Astrocyte (in vitro differentiated cells and primary cell): Measurements from ENCODE around the gene PLCL1. TPM values are rescaled to one million over a fixed set of nuclear protein-coding genes. Genes with fewer than 3 reads are reported as not detected.

Source experiments
- DNase-seq: peaks from one replicate; pipeline ENCODE4 v3.0.0-alpha.2; 2010; ENCODE audit warnings: low read depth
- FAIRE-seq: peaks from 2 replicates; lab custom pipeline; 2011; peaks lifted over from hg19 to GRCh38; lab: Jason Lieb, UNC
- H2AFZ ChIP-seq: 2 replicates; pipeline ENCODE4 v1.6.0; 2012; ENCODE audit warnings: low read depth, low read length, inconsistent platforms
- H3K27ac ChIP-seq: 2 replicates; pipeline ENCODE4 v1.5.1; 2011; ENCODE audit warnings: low read depth, low read length, inconsistent platforms
- H3K27me3 ChIP-seq: 2 replicates; pipeline ENCODE4 v1.6.0; 2011; ENCODE audit warnings: low read length, inconsistent platforms; ENCODE audit not compliant: insufficient read depth
- H3K36me3 ChIP-seq: 2 replicates; pipeline ENCODE4 v1.5.1; 2011; ENCODE audit warnings: low read length, inconsistent platforms; ENCODE audit not compliant: insufficient read depth
- H3K4me1 ChIP-seq: 2 replicates; pipeline ENCODE4 v1.5.1; 2011; ENCODE audit warnings: low read length, inconsistent platforms; ENCODE audit not compliant: insufficient read depth
- H3K4me2 ChIP-seq: 2 replicates; pipeline ENCODE4 v1.6.0; 2012; ENCODE audit warnings: low read length, inconsistent platforms
- H3K4me3 ChIP-seq: 2 replicates; pipeline ENCODE4 v1.5.1; 2011; ENCODE audit warnings: low read depth, mild to moderate bottlenecking, low read length, inconsistent platforms; ENCODE audit not compliant: insufficient read depth
- H3K79me2 ChIP-seq: 2 replicates; pipeline ENCODE4 v1.6.0; 2012; ENCODE audit warnings: mild to moderate bottlenecking, low read length, inconsistent platforms; ENCODE audit not compliant: insufficient read depth
- H3K9ac ChIP-seq: 2 replicates; pipeline ENCODE4 v1.6.0; 2012; ENCODE audit warnings: mild to moderate bottlenecking, low read length, inconsistent platforms
- H3K9me3 ChIP-seq: 2 replicates; pipeline ENCODE4 v1.5.1; 2012; ENCODE audit warnings: low read depth, mild to moderate bottlenecking, low read length, inconsistent platforms; ENCODE audit not compliant: insufficient read depth
- H4K20me1 ChIP-seq: 2 replicates; pipeline ENCODE4 v1.6.0; 2012; ENCODE audit warnings: low read length, inconsistent platforms; ENCODE audit not compliant: insufficient read depth
- H3K27ac Mint-ChIP-seq: one replicate; pipeline ENCODE4 v1.8.0; 2021; ENCODE audit warnings: mild to moderate bottlenecking, mixed read lengths; ENCODE audit not compliant: unreplicated experiment
- H3K27me3 Mint-ChIP-seq: one replicate; pipeline ENCODE4 v1.8.0; 2021; ENCODE audit warnings: low read depth, mixed read lengths; ENCODE audit not compliant: unreplicated experiment
- H3K36me3 Mint-ChIP-seq: one replicate; pipeline ENCODE4 v1.8.0; 2021; ENCODE audit warnings: low read depth, mixed read lengths; ENCODE audit not compliant: unreplicated experiment
- H3K4me1 Mint-ChIP-seq: one replicate; pipeline ENCODE4 v1.8.0; 2021; ENCODE audit warnings: low read depth, mixed read lengths; ENCODE audit not compliant: unreplicated experiment
- H3K4me3 Mint-ChIP-seq: one replicate; pipeline ENCODE4 v1.8.0; 2021; ENCODE audit warnings: mild to moderate bottlenecking, moderate library complexity, mixed read lengths; ENCODE audit not compliant: unreplicated experiment
- H3K9me3 Mint-ChIP-seq: one replicate; pipeline ENCODE4 v1.8.0; 2021; ENCODE audit warnings: mild to moderate bottlenecking, mixed read lengths; ENCODE audit not compliant: unreplicated experiment
- EZH2 ChIP-seq: IDR thresholded peaks from 2 replicates; pipeline ENCODE4 v1.6.1; 2012; ENCODE audit warnings: mild to moderate bottlenecking, low read length, inconsistent platforms; ENCODE audit not compliant: insufficient read depth
- total RNA-seq: library from RNA; stranded (reverse); gene quantifications from 2 replicates; pipeline ENCODE4 v1.2.1, GENCODE V29; 2021
- TF ChIP-seq, protein P1 (sequence below): IDR thresholded peaks from 2 replicates; pipeline ENCODE4 v1.5.1; 2011; ENCODE audit warnings: low read depth, mild to moderate bottlenecking, inconsistent platforms, low read length, moderate library complexity; ENCODE audit not compliant: insufficient read depth

PLCL1 gene
- total RNA-seq, 1 donor from 2014 or later, result 0.84 TPM

DNA sequence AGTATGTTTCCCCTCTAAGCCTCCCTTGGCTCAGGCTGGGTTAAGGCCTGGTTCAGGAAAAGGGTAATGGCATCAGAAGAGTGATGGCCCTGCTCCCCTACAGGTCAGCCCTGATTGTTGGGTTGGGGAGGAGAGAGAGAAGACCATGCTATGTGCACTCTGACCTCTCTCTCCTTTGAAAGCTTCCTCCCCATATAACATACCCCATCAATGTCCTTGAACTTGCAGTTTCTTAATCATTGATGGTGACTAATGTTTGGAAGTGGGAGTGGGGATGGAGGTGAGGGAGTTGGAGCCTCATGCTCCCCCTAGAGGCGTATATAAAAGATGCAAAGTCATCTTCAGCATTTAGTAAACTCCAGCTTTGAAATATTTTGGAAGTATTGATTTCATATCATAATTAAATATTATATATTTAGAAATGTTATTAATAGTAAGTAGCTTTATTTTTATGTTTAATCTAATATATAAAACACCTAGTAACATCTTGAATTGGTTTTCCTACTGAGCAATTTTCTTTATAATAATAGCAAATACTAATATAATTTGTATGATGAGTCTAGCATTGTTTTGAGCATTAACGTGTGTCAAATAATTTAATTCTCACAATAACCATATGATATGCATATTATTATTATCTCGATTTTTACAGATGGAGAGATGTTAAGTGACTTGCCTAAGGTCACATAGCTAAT, 8.8 kb downstream of the PLCL1 start:
- Histone ChIP-seq H4K20me1 (no peaks in the 10 kb centered on the region), H3K36me3 (no peaks in the 10 kb centered on the region), H3K9me3 (no peaks in the 10 kb centered on the region), H3K27ac (no peak overlapping the region), H3K4me3 (no peak overlapping the region), H3K4me2 (no peak overlapping the region), H2AFZ (no peak overlapping the region), H3K27me3 (peaks cover 4% of the 10 kb centered on the region), H3K79me2 (no peaks in the 10 kb centered on the region), H3K4me1 (no peaks in the 10 kb centered on the region), H3K9ac (no peak overlapping the region)
- Mint-ChIP-seq H3K4me3 (no peak overlapping the region), H3K9me3 (no peaks in the 10 kb centered on the region), H3K4me1 (no peaks in the 10 kb centered on the region), H3K27me3 (peaks cover 3% of the 10 kb centered on the region), H3K36me3 (peaks cover 2% of the 10 kb centered on the region), H3K27ac (no peak overlapping the region)
- FAIRE-seq (peak; percentile 37), DNase-seq (peak; percentile 20)
- no peak for TF ChIP-seq EZH2
- TF ChIP-seq, protein P1, sequence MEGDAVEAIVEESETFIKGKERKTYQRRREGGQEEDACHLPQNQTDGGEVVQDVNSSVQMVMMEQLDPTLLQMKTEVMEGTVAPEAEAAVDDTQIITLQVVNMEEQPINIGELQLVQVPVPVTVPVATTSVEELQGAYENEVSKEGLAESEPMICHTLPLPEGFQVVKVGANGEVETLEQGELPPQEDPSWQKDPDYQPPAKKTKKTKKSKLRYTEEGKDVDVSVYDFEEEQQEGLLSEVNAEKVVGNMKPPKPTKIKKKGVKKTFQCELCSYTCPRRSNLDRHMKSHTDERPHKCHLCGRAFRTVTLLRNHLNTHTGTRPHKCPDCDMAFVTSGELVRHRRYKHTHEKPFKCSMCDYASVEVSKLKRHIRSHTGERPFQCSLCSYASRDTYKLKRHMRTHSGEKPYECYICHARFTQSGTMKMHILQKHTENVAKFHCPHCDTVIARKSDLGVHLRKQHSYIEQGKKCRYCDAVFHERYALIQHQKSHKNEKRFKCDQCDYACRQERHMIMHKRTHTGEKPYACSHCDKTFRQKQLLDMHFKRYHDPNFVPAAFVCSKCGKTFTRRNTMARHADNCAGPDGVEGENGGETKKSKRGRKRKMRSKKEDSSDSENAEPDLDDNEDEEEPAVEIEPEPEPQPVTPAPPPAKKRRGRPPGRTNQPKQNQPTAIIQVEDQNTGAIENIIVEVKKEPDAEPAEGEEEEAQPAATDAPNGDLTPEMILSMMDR, result peak; percentile 59

DNA sequence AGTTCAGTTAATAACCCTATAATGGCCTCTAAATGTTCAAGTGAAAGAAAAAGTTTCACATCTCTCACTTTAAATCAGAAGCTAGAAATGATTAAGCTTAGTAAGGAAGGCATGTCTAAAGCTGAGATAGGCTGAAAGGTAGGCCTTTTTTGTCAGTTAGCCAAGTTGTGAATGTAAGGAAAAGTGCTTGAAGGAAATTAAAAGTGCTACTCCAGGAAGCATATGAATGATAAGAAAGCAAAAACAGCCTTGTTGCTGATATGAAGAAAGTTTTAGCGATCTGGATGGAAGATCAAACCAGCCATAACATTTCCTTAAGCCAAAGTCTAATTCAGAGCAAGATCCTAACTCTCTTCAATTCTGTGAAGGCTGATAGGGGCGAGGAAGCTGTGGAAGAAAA, 10.1 kb downstream of the PLCL1 start:
- Histone ChIP-seq H3K4me3 (no peak overlapping the region), H3K4me1 (no peaks in the 10 kb centered on the region), H3K36me3 (no peaks in the 10 kb centered on the region), H3K27me3 (no peaks in the 10 kb centered on the region), H4K20me1 (no peaks in the 10 kb centered on the region), H3K27ac (no peak overlapping the region), H3K9me3 (no peaks in the 10 kb centered on the region), H3K9ac (no peak overlapping the region), H2AFZ (no peak overlapping the region), H3K79me2 (no peaks in the 10 kb centered on the region), H3K4me2 (no peak overlapping the region)
- peaks cover 7% of the 10 kb centered on the region for H3K27me3 Mint-ChIP-seq
- no peak overlapping the region for H3K27ac Mint-ChIP-seq
- H3K36me3 Mint-ChIP-seq, result peaks cover 2% of the 10 kb centered on the region
- H3K4me3 Mint-ChIP-seq, result no peak overlapping the region
- H3K4me1 Mint-ChIP-seq, result no peaks in the 10 kb centered on the region
- no peak for DNase-seq
- no peaks in the 10 kb centered on the region for H3K9me3 Mint-ChIP-seq
- FAIRE-seq, result peak; percentile 9
- TF ChIP-seq EZH2, result no peak
- TF ChIP-seq, protein P1, result no peak

DNA sequence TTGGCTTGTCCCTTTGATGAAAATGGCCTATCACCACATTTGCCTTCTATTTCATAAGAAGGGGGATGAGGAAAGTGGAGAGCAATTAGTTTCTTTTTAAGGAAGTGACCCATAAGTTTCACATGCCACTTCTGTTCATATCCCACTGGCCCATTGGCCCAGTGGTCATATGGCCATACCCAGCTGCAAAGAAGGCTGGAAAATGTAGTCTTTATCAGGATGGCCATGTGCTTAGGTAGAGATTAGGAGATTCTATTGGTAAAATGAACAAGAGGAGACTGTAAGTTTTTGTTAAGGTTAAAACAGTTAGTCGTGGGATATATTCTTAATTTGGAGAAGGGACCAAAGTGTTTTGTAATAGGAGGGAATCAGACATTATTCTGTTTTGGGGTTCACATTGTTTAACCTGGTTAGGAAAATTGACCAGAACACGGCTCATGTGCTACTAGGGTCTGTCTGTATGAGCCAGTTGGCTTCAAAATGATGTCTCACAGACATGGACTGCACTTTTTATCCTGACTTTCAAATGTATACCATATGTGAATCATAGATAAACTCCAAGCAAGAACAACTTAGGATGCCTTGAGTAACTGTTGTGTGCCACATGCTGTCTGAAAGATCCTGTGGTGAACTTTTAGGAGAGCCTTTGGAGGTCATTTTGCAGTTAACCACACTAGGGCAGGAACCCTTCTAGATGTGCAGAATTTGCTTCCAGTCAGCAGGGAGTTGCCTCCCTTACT, 17.3 kb downstream of the PLCL1 start:
- no peaks in the 10 kb centered on the region for H3K79me2 ChIP-seq
- H3K4me2 ChIP-seq, result no peak overlapping the region
- Mint-ChIP-seq H3K4me3 (no peak overlapping the region), H3K4me1 (no peaks in the 10 kb centered on the region), H3K9me3 (no peaks in the 10 kb centered on the region), H3K27ac (no peak overlapping the region), H3K36me3 (peaks cover 2% of the 10 kb centered on the region), H3K27me3 (peaks cover 5% of the 10 kb centered on the region)
- no peaks in the 10 kb centered on the region for H3K4me1 ChIP-seq
- no peaks in the 10 kb centered on the region for H3K36me3 ChIP-seq
- H3K27me3 ChIP-seq, result no peaks in the 10 kb centered on the region
- H3K9me3 ChIP-seq, result no peaks in the 10 kb centered on the region
- no peak overlapping the region for H3K4me3 ChIP-seq
- H3K9ac ChIP-seq, result no peak overlapping the region
- H4K20me1 ChIP-seq, result no peaks in the 10 kb centered on the region
- no peak for TF ChIP-seq EZH2
- TF ChIP-seq, protein P1, result no peak
- FAIRE-seq, result no peak
- H2AFZ ChIP-seq, result no peak overlapping the region
- H3K27ac ChIP-seq, result no peak overlapping the region
- DNase-seq, result no peak
